BE2C (cell line): Measurements from ENCODE around the gene TLL2.
A peak's percentile ranks its signal among the peaks of the same experiment; 100 is the strongest.

Experiments
- DNase-seq: peaks from one replicate; pipeline ENCODE4 v3.0.0-alpha.2; 2020
- H3K27me3 ChIP-seq: fragments of 250-450 bp; sonication (Bioruptor Pico); 2 replicates; pipeline ENCODE4 v1.5.1; 2020; ENCODE audit warnings: mild to moderate bottlenecking
- H3K36me3 ChIP-seq: fragments of 250-450 bp; sonication (Bioruptor Pico); 2 replicates; pipeline ENCODE4 v1.5.1; 2020; ENCODE audit warnings: mild to moderate bottlenecking
- H3K4me1 ChIP-seq: fragments of 250-450 bp; sonication (Bioruptor Pico); 2 replicates; pipeline ENCODE4 v1.5.1; 2020
- H3K4me3 ChIP-seq: 2 replicates; pipeline ENCODE4 v1.5.1; 2011; ENCODE audit warnings: low read depth, low read length
- H3K9me3 ChIP-seq: fragments of 250-450 bp; sonication (Bioruptor Pico); 2 replicates; pipeline ENCODE4 v1.5.1; 2020
- TF ChIP-seq, protein P1 (sequence below): IDR thresholded peaks from 2 replicates; pipeline ENCODE4 v1.5.1; 2012; ENCODE audit warnings: mild to moderate bottlenecking, low read depth, low read length

Gene TLL2

DNA sequence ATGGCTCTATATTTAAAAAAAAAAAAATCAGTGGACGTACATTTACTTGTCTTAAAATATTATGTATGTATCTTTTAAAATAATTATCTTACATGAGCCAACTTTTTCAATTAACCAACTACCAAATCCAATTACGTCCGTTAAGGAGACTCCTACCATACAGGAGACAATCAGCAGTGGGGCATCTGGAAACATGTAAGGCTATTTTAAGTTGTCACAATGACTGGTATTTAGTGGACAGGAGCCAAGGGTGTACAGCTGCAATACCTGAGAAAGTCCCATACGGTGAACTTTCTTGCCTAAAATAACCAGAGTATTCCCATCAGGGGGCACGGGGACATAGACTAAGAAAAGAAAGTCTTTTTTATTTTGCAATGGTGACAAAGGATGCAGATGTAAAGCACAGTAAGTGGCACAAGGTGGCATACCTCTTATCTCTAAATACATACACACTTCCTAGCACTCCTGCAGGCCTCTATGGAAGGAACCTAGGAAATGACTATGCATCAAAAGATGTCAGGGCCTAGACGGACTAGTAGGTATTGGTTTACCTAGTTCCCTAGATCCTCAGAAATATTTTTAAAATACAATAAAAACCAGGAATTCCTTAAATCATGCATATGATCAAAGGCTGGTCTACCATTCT is 16.0 kb upstream of the TLL2 start:
- no peak overlapping the region for H3K4me3 ChIP-seq
- H3K9me3 ChIP-seq: no peaks in the 10 kb centered on the region
- TF ChIP-seq, protein P1, sequence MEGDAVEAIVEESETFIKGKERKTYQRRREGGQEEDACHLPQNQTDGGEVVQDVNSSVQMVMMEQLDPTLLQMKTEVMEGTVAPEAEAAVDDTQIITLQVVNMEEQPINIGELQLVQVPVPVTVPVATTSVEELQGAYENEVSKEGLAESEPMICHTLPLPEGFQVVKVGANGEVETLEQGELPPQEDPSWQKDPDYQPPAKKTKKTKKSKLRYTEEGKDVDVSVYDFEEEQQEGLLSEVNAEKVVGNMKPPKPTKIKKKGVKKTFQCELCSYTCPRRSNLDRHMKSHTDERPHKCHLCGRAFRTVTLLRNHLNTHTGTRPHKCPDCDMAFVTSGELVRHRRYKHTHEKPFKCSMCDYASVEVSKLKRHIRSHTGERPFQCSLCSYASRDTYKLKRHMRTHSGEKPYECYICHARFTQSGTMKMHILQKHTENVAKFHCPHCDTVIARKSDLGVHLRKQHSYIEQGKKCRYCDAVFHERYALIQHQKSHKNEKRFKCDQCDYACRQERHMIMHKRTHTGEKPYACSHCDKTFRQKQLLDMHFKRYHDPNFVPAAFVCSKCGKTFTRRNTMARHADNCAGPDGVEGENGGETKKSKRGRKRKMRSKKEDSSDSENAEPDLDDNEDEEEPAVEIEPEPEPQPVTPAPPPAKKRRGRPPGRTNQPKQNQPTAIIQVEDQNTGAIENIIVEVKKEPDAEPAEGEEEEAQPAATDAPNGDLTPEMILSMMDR: no peak
- no peaks in the 10 kb centered on the region for H3K27me3 ChIP-seq
- peaks cover 41% of the 10 kb centered on the region for H3K36me3 ChIP-seq
- H3K4me1 ChIP-seq: peaks cover 13% of the 10 kb centered on the region
- DNase-seq: no peak

DNA sequence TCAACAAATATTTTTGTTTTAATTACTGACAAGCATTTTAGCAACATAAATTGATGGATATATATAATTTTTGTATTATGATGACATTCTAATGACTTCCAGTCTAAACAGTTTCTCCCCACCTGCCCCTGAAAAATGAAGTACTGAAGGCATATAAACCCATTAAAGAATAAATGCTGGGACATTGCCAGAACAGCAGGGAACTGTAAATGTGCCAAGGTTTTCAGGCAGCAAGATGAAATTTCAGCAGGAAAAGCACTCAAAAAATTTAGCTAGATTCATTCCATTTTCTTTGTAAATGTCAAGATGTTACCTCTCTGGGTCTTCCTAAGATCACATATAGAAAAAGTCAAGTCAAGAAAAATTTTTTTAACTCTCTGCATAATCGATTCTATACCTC is 11.0 kb upstream of the TLL2 start:
- Histone ChIP-seq H3K4me3 (no peak overlapping the region), H3K4me1 (peaks cover 2% of the 10 kb centered on the region; the same call in 1 of the 2 replicates), H3K27me3 (no peaks in the 10 kb centered on the region), H3K9me3 (no peaks in the 10 kb centered on the region), H3K36me3 (peaks cover 50% of the 10 kb centered on the region)
- DNase-seq: no peak
- TF ChIP-seq, protein P1: no peak

DNA sequence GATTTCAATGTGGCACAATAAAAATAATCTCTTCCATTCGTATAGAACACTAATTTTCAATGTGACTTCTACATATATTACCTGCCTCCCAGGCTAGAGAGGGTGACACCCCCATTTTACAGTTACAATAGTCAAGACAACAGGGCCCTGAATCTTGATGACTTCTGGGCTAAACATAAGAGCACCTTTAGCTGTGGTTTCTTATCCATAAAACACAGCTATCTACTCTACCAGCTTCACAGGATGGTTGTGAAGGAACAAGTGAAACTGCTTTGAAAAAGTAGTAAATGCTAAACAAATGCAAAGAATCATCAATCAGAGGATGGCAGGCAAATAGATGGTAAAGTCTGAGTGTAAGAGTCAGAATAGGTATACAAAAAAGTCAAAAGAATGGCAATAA is 3.6 kb upstream of the TLL2 start:
- Histone ChIP-seq H3K4me3 (no peak overlapping the region), H3K9me3 (no peaks in the 10 kb centered on the region), H3K4me1 (no peaks in the 10 kb centered on the region), H3K27me3 (peaks cover 10% of the 10 kb centered on the region), H3K36me3 (peaks cover 12% of the 10 kb centered on the region)
- DNase-seq: no peak
- TF ChIP-seq, protein P1: no peak

DNA sequence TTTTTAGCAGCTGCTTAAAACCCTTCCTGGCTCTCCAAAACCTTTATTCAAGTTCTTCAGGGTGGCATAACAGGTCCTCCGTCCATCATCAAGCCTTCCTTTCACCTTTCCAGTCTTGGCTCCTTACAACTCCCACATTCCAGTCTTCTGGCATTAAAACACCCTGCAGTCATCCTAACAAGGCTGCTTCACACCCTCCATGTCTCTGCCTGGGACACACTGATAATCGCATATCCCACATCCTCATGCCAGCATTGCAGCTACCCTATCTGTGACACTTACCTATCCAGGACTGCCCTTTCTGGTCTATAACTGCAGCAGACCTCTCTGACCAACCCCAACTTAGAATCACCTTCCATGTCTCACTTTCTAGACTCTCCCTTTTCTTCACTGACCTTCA is 2.6 kb upstream of the TLL2 start:
- H3K4me3 ChIP-seq: no peak overlapping the region
- no peaks in the 10 kb centered on the region for H3K9me3 ChIP-seq
- H3K4me1 ChIP-seq: no peaks in the 10 kb centered on the region
- no peak for DNase-seq
- H3K36me3 ChIP-seq: peaks cover 8% of the 10 kb centered on the region; the same call in 1 of the 2 replicates
- peaks cover 20% of the 10 kb centered on the region for H3K27me3 ChIP-seq
- TF ChIP-seq, protein P1: no peak

DNA sequence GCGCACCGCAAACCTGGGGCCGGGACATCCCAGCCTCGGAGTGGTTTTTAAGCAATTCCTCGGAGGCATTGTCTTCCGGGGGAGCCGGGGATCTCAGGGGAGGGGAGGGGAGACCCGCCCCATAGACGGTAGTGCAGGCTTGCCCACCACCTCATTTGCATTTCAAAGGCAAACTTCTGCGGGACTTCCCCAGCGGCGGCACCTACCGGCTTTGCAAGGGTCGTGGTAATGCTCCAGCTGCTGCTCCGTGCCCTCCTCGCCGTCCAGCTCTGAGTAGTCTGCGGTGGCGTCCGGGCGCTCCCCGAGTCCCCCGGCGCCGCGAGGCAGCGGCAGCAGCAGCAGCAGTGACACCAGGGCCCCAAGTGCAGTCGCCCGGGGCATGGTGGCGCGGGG is 425 bp downstream of the TLL2 start:
- Histone ChIP-seq H3K4me3 (peak overlapping the region; percentile 58), H3K4me1 (no peaks in the 10 kb centered on the region), H3K9me3 (no peaks in the 10 kb centered on the region), H3K27me3 (peaks cover 23% of the 10 kb centered on the region), H3K36me3 (no peaks in the 10 kb centered on the region)
- DNase-seq: no peak
- TF ChIP-seq, protein P1: no peak

DNA sequence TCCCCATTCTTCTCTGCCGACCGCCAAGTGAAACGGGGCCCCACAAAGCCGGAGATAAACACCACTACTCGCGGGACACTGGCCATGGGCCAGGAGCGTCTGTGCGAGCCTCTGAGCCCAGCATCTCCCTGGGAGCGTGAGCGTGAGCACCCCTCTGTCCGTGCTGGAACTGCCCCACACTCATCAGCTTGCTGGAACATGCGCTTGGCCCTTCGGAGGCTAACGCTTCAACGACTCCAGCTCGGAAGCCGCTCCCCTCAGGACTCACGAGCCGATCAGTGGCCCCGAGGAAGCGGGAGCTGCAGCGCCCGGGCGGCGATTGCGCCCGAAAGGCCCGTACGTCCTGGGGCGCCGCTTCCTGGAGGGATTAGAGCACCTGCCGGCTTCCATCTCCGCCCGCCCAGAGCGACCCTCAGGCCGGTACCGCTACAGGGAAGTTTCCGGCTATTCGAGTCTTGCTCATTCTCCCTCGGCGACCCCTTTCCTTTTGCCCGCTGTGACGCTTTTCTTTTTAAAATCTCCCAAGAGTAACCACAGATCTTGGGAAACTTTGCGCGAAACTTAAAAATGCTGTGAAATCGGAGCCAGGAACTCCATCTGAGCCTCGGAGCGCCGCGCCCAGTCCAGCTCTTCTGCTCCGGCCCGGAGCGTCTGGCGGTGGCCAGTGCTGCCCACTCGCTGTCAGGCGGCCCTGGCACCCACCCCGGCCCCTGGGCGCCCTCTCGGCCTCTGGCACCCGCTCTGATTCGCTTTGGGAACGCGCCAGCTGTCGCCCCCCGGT is 1.0 kb downstream of the TLL2 start:
- Histone ChIP-seq H3K36me3 (no peaks in the 10 kb centered on the region), H3K4me3 (peak overlapping the region; percentile 58), H3K27me3 (peaks cover 23% of the 10 kb centered on the region), H3K9me3 (no peaks in the 10 kb centered on the region), H3K4me1 (no peaks in the 10 kb centered on the region)
- TF ChIP-seq, protein P1: no peak
- peak; percentile 20 for DNase-seq
